ENCODE data around the gene HMGN3.

GRCh38 chr6:79266051-79266450, 31.6 kb upstream of the HMGN3 start:
- TF ChIP-seq CTCF (IDR thresholded peaks at IDR 0.05) (no peak), POLR2A (IDR thresholded peaks at IDR 0.05) (no peak), EP300 (IDR thresholded peaks at IDR 0.05) (no peak)
